Fibroblast of mammary gland (primary cell): ENCODE measurements around the gene AKR1E2.

ENCODE experiments used
- DNase-seq: peaks from one replicate; pipeline ENCODE4 v3.0.0-alpha.2; 2010; ENCODE audit warnings: low read depth
- H3K4me3 ChIP-seq: 2 replicates; pipeline ENCODE4 v1.5.1; 2011; ENCODE audit warnings: low read depth, mild to moderate bottlenecking, low read length, moderate library complexity; ENCODE audit not compliant: control insufficient read depth
- CTCF ChIP-seq: conservative IDR thresholded peaks from 2 replicates; pipeline ENCODE4 v1.5.1; 2011; ENCODE audit warnings: low read depth, low read length, inconsistent platforms; ENCODE audit not compliant: control insufficient read depth, insufficient read depth

The AKR1E2 gene

GRCh38 chr10:4825868-4826791, at the start of gene AKR1E2:
TSS of gene AKR1E2 (plus strand) at chr10:4826207. CDS start at chr10:4826325, 118 bp downstream.
- H3K4me3 ChIP-seq, result peak within 1 kb of the TSS; percentile 55
- DNase-seq, result peak; percentile 95
- TF ChIP-seq CTCF, result no peak

- no peak for DNase-seq
- H3K4me3 ChIP-seq, result no peak overlapping the region
- TF ChIP-seq CTCF, result no peak
Observed at GRCh38 chr10:4776234-4776638, 49.8 kb upstream of the AKR1E2 start.

- DNase-seq, result no peak
- H3K4me3 ChIP-seq, result no peak overlapping the region
- TF ChIP-seq CTCF, result no peak
Observed at GRCh38 chr10:4778761-4779160, 47.2 kb upstream of the AKR1E2 start.

GRCh38 chr10:4780091-4780490, 45.9 kb upstream of the AKR1E2 start:
- H3K4me3 ChIP-seq, result no peak overlapping the region
- TF ChIP-seq CTCF, result no peak
- DNase-seq, result no peak

- no peak overlapping the region for H3K4me3 ChIP-seq
- no peak for TF ChIP-seq CTCF
- peak; percentile 52 for DNase-seq
Observed at GRCh38 chr10:4780782-4781181, 45.2 kb upstream of the AKR1E2 start.

GRCh38 chr10:4781955-4782354, 44.1 kb upstream of the AKR1E2 start:
- H3K4me3 ChIP-seq, result no peak overlapping the region
- DNase-seq, result no peak
- TF ChIP-seq CTCF, result no peak
